Breast epithelium (tissue), 3 donors: ENCODE results near the gene HNRNPAB.

ENCODE experiments used
- POLR2A ChIP-seq: fragments of 450-650 bp; IDR thresholded peaks from one replicate; pipeline ENCODE4 v1.6.1; 2016; ENCODE audit warnings: antibody characterized with exemption, mild to moderate bottlenecking, moderate library complexity
- TF ChIP-seq, protein P1 (sequence below), 3 donors: fragments of 450-650 bp; IDR thresholded peaks; one replicate each; pipeline ENCODE4 v1.5.1; 2016 to 2017; ENCODE audit warnings: antibody characterized with exemption in 3 of 3, mild to moderate bottlenecking in 3 of 3, moderate library complexity in 3 of 3

DNA sequence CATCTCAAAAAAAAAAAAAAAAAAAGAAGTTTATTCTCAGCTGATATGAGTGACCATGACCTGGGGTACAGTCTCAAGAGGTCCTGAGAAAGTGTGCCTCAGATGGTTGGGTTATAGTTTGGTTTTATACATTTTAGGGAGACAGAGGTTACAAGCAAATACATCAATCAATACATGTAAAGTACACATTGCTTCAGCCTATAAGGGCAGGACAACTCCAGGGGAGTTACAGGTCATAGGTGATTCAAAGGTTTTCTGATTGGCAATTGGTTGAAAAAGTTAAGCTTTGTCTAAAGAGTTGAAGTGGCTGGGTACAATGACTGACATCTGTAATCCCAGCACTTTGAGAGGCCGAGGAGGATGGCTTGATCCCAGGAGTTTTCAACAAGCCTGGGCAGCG lies 14.9 kb upstream of the HNRNPAB start:
- TF ChIP-seq, protein P1, sequence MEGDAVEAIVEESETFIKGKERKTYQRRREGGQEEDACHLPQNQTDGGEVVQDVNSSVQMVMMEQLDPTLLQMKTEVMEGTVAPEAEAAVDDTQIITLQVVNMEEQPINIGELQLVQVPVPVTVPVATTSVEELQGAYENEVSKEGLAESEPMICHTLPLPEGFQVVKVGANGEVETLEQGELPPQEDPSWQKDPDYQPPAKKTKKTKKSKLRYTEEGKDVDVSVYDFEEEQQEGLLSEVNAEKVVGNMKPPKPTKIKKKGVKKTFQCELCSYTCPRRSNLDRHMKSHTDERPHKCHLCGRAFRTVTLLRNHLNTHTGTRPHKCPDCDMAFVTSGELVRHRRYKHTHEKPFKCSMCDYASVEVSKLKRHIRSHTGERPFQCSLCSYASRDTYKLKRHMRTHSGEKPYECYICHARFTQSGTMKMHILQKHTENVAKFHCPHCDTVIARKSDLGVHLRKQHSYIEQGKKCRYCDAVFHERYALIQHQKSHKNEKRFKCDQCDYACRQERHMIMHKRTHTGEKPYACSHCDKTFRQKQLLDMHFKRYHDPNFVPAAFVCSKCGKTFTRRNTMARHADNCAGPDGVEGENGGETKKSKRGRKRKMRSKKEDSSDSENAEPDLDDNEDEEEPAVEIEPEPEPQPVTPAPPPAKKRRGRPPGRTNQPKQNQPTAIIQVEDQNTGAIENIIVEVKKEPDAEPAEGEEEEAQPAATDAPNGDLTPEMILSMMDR (IDR thresholded peaks at IDR 0.05): no peak
- no peak for TF ChIP-seq POLR2A
